ENCODE results near the gene UNC79. TPM values are rescaled to one million over a fixed set of nuclear protein-coding genes. Genes with fewer than 3 reads are reported as not detected.

UNC79 gene
- total and polyA plus RNA-seq, 8 donors, result 1.2 to 3.8 (median 1.7) TPM

- no peak for DNase-seq
- Histone ChIP-seq H3K4me3 (no peak overlapping the region), H3K27ac (no peak overlapping the region), H3K36me3 (no peaks in the 10 kb centered on the region), H3K4me1 (no peaks in the 10 kb centered on the region), H3K27me3 (no peaks in the 10 kb centered on the region), H3K9me3 (no peaks in the 10 kb centered on the region)
- WGBS, 2 donors, result 39% methylated on average over 7 of the region's 7 CpGs
- no peak for FAIRE-seq
- intact Hi-C loops (cut with DNase I), result no loop called here
- TF ChIP-seq CTCF (IDR thresholded peaks at IDR 0.05), result no peak
- no peak for ATAC-seq
Observed at GRCh38 chr14:93714605-93715004, 283.9 kb downstream of the UNC79 start.

- intact Hi-C loops (cut with DNase I), result no loop called here
- 49 to 57% methylated on average over 13 of the region's 13 CpGs for WGBS, 2 donors
- Histone ChIP-seq H3K27me3 (no peaks in the 10 kb centered on the region), H3K4me3 (no peak overlapping the region), H3K9me3 (no peaks in the 10 kb centered on the region), H3K4me1 (no peaks in the 10 kb centered on the region), H3K27ac (no peak overlapping the region), H3K36me3 (no peaks in the 10 kb centered on the region)
- FAIRE-seq (no peak), DNase-seq (no peak), ATAC-seq (no peak)
- no peak for TF ChIP-seq CTCF (IDR thresholded peaks at IDR 0.05)
Observed at GRCh38 chr14:93715279-93715927, 284.7 kb downstream of the UNC79 start.

GRCh38 chr14:93716002-93716745 is 285.4 kb downstream of the UNC79 start:
- 78 to 82% methylated on average over 8 of the region's 8 CpGs for WGBS, 2 donors
- no peak overlapping the region for H3K4me3 ChIP-seq
- H3K36me3 ChIP-seq, result no peaks in the 10 kb centered on the region
- FAIRE-seq (no peak), DNase-seq (no peak), ATAC-seq (no peak)
- intact Hi-C loops (cut with DNase I), result no loop called here
- TF ChIP-seq CTCF (IDR thresholded peaks at IDR 0.05), result no peak
- H3K9me3 ChIP-seq, result no peaks in the 10 kb centered on the region
- no peaks in the 10 kb centered on the region for H3K4me1 ChIP-seq
- H3K27ac ChIP-seq, result no peak overlapping the region
- H3K27me3 ChIP-seq, result no peaks in the 10 kb centered on the region

- no peaks in the 10 kb centered on the region for H3K4me1 ChIP-seq
- no peak for FAIRE-seq
- no peak for TF ChIP-seq CTCF (IDR thresholded peaks at IDR 0.05)
- DNase-seq, result peak in 1 of 6 donors; percentile 2
- intact Hi-C loops (cut with DNase I), result no loop called here
- no peaks in the 10 kb centered on the region for H3K27me3 ChIP-seq
- no peak overlapping the region for H3K4me3 ChIP-seq
- ATAC-seq, result no peak
- H3K9me3 ChIP-seq, result no peaks in the 10 kb centered on the region
- no peaks in the 10 kb centered on the region for H3K36me3 ChIP-seq
- WGBS, 2 donors, result 81 to 90% methylated on average over 14 of the region's 14 CpGs
- no peak overlapping the region for H3K27ac ChIP-seq
Observed at GRCh38 chr14:93716746-93717667, 286.3 kb downstream of the UNC79 start.
